Small intestine (tissue), 7 donors: Measurements from ENCODE around the gene DPEP2NB. TPM values are rescaled to one million over a fixed set of nuclear protein-coding genes. Genes with fewer than 3 reads are reported as not detected.
A peak's percentile ranks its signal among the peaks of the same experiment; 100 is the strongest.

Experiments
- DNase-seq, 2 donors: peaks; one replicate each; pipeline versions ENCODE4 v3.0.0 to v3.0.0-alpha.2; 2013
- FAIRE-seq: peaks from 2 replicates; lab custom pipeline; 2012; peaks lifted over from hg19 to GRCh38; lab: Jason Lieb, UNC
- H3K27ac ChIP-seq, 3 donors: one replicate each; pipeline ENCODE4 v1.5.1; 2013; ENCODE audit warnings: low read length in 2 of 3, mild to moderate bottlenecking in 2 of 3, control low read depth in 1 of 3, inconsistent platforms in 1 of 3, low read depth in 1 of 3, moderate library complexity in 1 of 3
- H3K27me3 ChIP-seq, 3 donors: one replicate each; pipeline ENCODE4 v1.6.1; 2013; ENCODE audit warnings: low read length in 3 of 3, inconsistent platforms in 1 of 3; ENCODE audit not compliant: control insufficient read depth in 3 of 3, insufficient read depth in 3 of 3
- H3K36me3 ChIP-seq, 3 donors: one replicate each; pipeline ENCODE4 v1.6.1; 2013; ENCODE audit warnings: low read length in 3 of 3, inconsistent platforms in 1 of 3, low read depth in 1 of 3, mild to moderate bottlenecking in 1 of 3, moderate library complexity in 1 of 3; ENCODE audit not compliant: control insufficient read depth in 3 of 3, insufficient read depth in 2 of 3
- H3K4me1 ChIP-seq, 3 donors: one replicate each; pipeline ENCODE4 v1.6.1; 2013; ENCODE audit warnings: low read length in 2 of 3, inconsistent platforms in 1 of 3, low read depth in 1 of 3, mild to moderate bottlenecking in 1 of 3, moderate library complexity in 1 of 3; ENCODE audit not compliant: control insufficient read depth in 3 of 3, insufficient read depth in 2 of 3
- H3K4me3 ChIP-seq, 3 donors: one replicate each; pipeline ENCODE4 v1.5.1; 2013; ENCODE audit warnings: low read length in 3 of 3, control low read depth in 1 of 3, inconsistent platforms in 1 of 3, low read depth in 1 of 3, mild to moderate bottlenecking in 1 of 3, moderate library complexity in 1 of 3
- H3K9me3 ChIP-seq, 2 donors: one replicate each; pipeline ENCODE4 v1.6.1; 2013; ENCODE audit warnings: low read depth in 1 of 2, low read length in 1 of 2; ENCODE audit not compliant: control insufficient read depth in 2 of 2, insufficient read depth in 1 of 2
- WGBS, 3 donors: extraction: QIAGEN DNeasy Blood & Tissue Kit; methylation state at CpG; one replicate each; pipeline ENCODE4 v1.1.7; 2013; 5-methylcytosine and 5-hydroxymethylcytosine counted together
- polyA plus RNA-seq, 4 donors: library from polyadenylated mRNA; stranded (reverse) in 3 of 4; unstranded in 1 of 4; fragments of 200-250 nt in 3 of 4; fragments of 120-200 nt in 1 of 4; gene quantifications; one replicate each; pipeline versions ENCODE4 v1.2.1 to v1.2.3, GENCODE V29; 2013
- donor health status: healthy with polysubstance abuse.
- donor health status: control.
- donor health status: control.
- donor health status: Bipolar disorder and iron deficiency.
- donor health status: healthy.

The DPEP2NB gene
- polyA plus RNA-seq, 4 donors, result not detected

- DNase-seq, result no peak
- WGBS, 3 donors, result 76 to 92% (median 86%) methylated on average over 11 of the region's 11 CpGs
- Histone ChIP-seq H3K4me3 (no peak overlapping the region), H3K27me3 (peaks cover 0 to 5% (median 3%) of the 10 kb centered on the region in 3 donors), H3K9me3 (no peaks in the 10 kb centered on the region), H3K27ac (peak overlapping the region in 1 of 3 donors; percentile 15), H3K4me1 (peaks cover 0 to 31% (median 0%) of the 10 kb centered on the region in 3 donors), H3K36me3 (peaks cover 0 to 42% (median 0%) of the 10 kb centered on the region in 3 donors)
- FAIRE-seq, result no peak
Measured at GRCh38 chr16:67965668-67966548, 49.8 kb downstream of the DPEP2NB start.

- peaks cover 0 to 31% (median 0%) of the 10 kb centered on the region in 3 donors for H3K4me1 ChIP-seq
- 81 to 87% (median 86%) methylated on average over 6 of the region's 6 CpGs for WGBS, 3 donors
Measured at GRCh38 chr16:67964477-67965131, 51.1 kb downstream of the DPEP2NB start.

GRCh38 chr16:67963662-67964321 lies 51.9 kb downstream of the DPEP2NB start:
- H3K4me3 ChIP-seq, result peak overlapping the region in 1 of 3 donors; percentile 45
- H3K4me1 ChIP-seq, result peaks cover 0 to 31% (median 0%) of the 10 kb centered on the region in 3 donors
- WGBS, 3 donors, result 43 to 62% (median 58%) methylated on average over 32 of the region's 32 CpGs

More at GRCh38 chr16:67964477-67965131, 51.1 kb downstream of the DPEP2NB start:
- no peaks in the 10 kb centered on the region for H3K9me3 ChIP-seq
- no peak overlapping the region for H3K4me3 ChIP-seq
- H3K36me3 ChIP-seq, result peaks cover 0 to 55% (median 0%) of the 10 kb centered on the region in 3 donors
- DNase-seq (no peak), FAIRE-seq (no peak)
- H3K27me3 ChIP-seq, result peaks cover 0 to 3% (median 3%) of the 10 kb centered on the region in 3 donors
- no peak overlapping the region for H3K27ac ChIP-seq

More at GRCh38 chr16:67963662-67964321, 51.9 kb downstream of the DPEP2NB start:
- Histone ChIP-seq H3K27me3 (peaks cover 0 to 3% (median 0%) of the 10 kb centered on the region in 3 donors), H3K27ac (peak overlapping the region in 1 of 3 donors; percentile 8), H3K36me3 (peaks cover 0 to 63% (median 0%) of the 10 kb centered on the region in 3 donors), H3K9me3 (no peaks in the 10 kb centered on the region)
- FAIRE-seq (no peak), DNase-seq (peak; percentile 20 to 72)

Other genes starting within 250 kb of the DPEP2NB start
- gene RANBP10, start 209.4 kb downstream of the DPEP2NB start, polyA plus RNA-seq, result 10 to 100 TPM in 2 of 4 donors, 1 to 10 TPM in 2; 5.9 to 21.8 (median 10.1) TPM
- under 1 TPM in 2 of 4 donors, not detected in 2; 0.72 to 0.80 TPM for gene TSNAXIP1, start 209.0 kb downstream of the DPEP2NB start, polyA plus RNA-seq
- gene THAP11, start 173.6 kb downstream of the DPEP2NB start, polyA plus RNA-seq, result 10 to 100 TPM; 15.0 to 25.0 (median 19.2) TPM
- 100 to 1,000 TPM in 2 of 4 donors, 10 to 100 TPM in 2; 77.3 to 115 (median 102) TPM for gene NUTF2, start 169.0 kb downstream of the DPEP2NB start, polyA plus RNA-seq
- gene CENPT, start 168.2 kb downstream of the DPEP2NB start, polyA plus RNA-seq, result 100 to 1,000 TPM in 1 of 4 donors, 10 to 100 TPM in 3; 25.3 to 111 (median 43.9) TPM
- 10 to 100 TPM; 30.6 to 76.5 (median 55.2) TPM for gene EDC4, start 142.9 kb downstream of the DPEP2NB start, polyA plus RNA-seq
- 1 to 10 TPM in 3 of 4 donors, under 1 TPM in 1; 0.69 to 6.0 (median 2.0) TPM for gene NRN1L, start 131.0 kb downstream of the DPEP2NB start, polyA plus RNA-seq
- 10 to 100 TPM; 13.8 to 29.2 (median 23.6) TPM for gene PSKH1, start 122.7 kb downstream of the DPEP2NB start, polyA plus RNA-seq
- gene CTRL, start 84.0 kb downstream of the DPEP2NB start, polyA plus RNA-seq, result 1 to 10 TPM in 3 of 4 donors, under 1 TPM in 1; 0.81 to 6.7 (median 3.4) TPM
- 100 to 1,000 TPM in 3 of 4 donors, 10 to 100 TPM in 1; 90.6 to 354 (median 221) TPM for gene PSMB10, start 79.1 kb downstream of the DPEP2NB start, polyA plus RNA-seq
- gene LCAT, start 71.8 kb downstream of the DPEP2NB start, polyA plus RNA-seq, result 10 to 100 TPM in 1 of 4 donors, 1 to 10 TPM in 2, under 1 TPM in 1; 0.54 to 10.1 (median 2.9) TPM
- 10 to 100 TPM in 2 of 4 donors, 1 to 10 TPM in 2; 1.1 to 17.3 (median 7.0) TPM for gene SLC12A4, start 47.3 kb downstream of the DPEP2NB start, polyA plus RNA-seq
- under 1 TPM in 3 of 4 donors, not detected in 1; 0.06 to 0.27 (median 0.10) TPM for gene DPEP3, start 35.4 kb downstream of the DPEP2NB start, polyA plus RNA-seq
- 1 to 10 TPM in 3 of 4 donors, not detected in 1; 1.4 to 4.1 (median 3.2) TPM for gene DPEP2, start 16.4 kb downstream of the DPEP2NB start, polyA plus RNA-seq
- gene DDX28, start 7.3 kb upstream of the DPEP2NB start, polyA plus RNA-seq, result 10 to 100 TPM in 2 of 4 donors, 1 to 10 TPM in 2; 3.8 to 14.6 (median 9.6) TPM
- gene DUS2, start 7.4 kb upstream of the DPEP2NB start, polyA plus RNA-seq, result 10 to 100 TPM in 2 of 4 donors, 1 to 10 TPM in 2; 7.6 to 12.6 (median 10.0) TPM
- 10 to 100 TPM; 10.8 to 26.8 (median 13.7) TPM for gene NFATC3, start 69.5 kb upstream of the DPEP2NB start, polyA plus RNA-seq
- 10 to 100 TPM; 14.3 to 45.0 (median 18.7) TPM for gene ESRP2, start 220.2 kb upstream of the DPEP2NB start, polyA plus RNA-seq
- gene PLA2G15, start 229.5 kb upstream of the DPEP2NB start, polyA plus RNA-seq, result 10 to 100 TPM in 1 of 4 donors, 1 to 10 TPM in 3; 5.4 to 19.8 (median 6.5) TPM
- 1 to 10 TPM; 2.0 to 8.5 (median 6.7) TPM for gene SLC7A6, start 248.6 kb upstream of the DPEP2NB start, polyA plus RNA-seq